HCT116 (cell line): ENCODE measurements around the gene NEK5.

Source experiments
- ATF3 ChIP-seq: IDR thresholded peaks from 2 replicates; pipeline ENCODE4 v1.6.1; 2012
- CTCF ChIP-seq, 3 experiments: fragments of 200-600 bp in 1 of 3; sonication (generic) in 1 of 3; IDR thresholded peaks in 2 of 3; conservative IDR thresholded peaks in 1 of 3; 2 replicates each; pipeline ENCODE4 v1.5.1; 2012 to 2017; ENCODE audit warnings: low read depth in 2 of 3, low read length in 2 of 3, antibody characterized with exemption in 1 of 3, borderline replicate concordance in 1 of 3, control low read depth in 1 of 3, mild to moderate bottlenecking in 1 of 3, mixed read lengths in 1 of 3, mixed run types in 1 of 3, moderate library complexity in 1 of 3; ENCODE audit not compliant: insufficient read depth in 1 of 3

GRCh38 chr13:52105841-52106240 lies 23.0 kb downstream of the NEK5 start:
- TF ChIP-seq ATF3 (no peak), CTCF (IDR thresholded peaks at IDR 0.05 in 2 of 3, conservative IDR thresholded peaks at IDR 0.05 in 1 of 3; ENCODE audit: borderline replicate concordance in 1 of 3, insufficient read depth in 1 of 3, low read depth in 2 of 3, low read length in 2 of 3) (no peak)
